Subcutaneous adipose tissue (tissue), 4 donors: Measurements from ENCODE around the gene GOLIM4. TPM values are rescaled to one million over a fixed set of nuclear protein-coding genes. Genes with fewer than 3 reads are reported as not detected.

Experiments used
- total RNA-seq, 4 donors: library from RNA; depleted of rRNA; stranded (reverse); fragments of >200 nt; gene quantifications; one replicate each; pipeline ENCODE4 v1.1.0, GENCODE V29; 2016
- TF ChIP-seq, protein P1 (sequence below): fragments of 450-650 bp; IDR thresholded peaks from one replicate; pipeline ENCODE4 v1.5.1; 2016; ENCODE audit warnings: low read depth, mild to moderate bottlenecking, control low read depth, antibody characterized with exemption, moderate library complexity

GOLIM4 gene
- total RNA-seq, 4 donors from 2014 or later: 23.0 to 33.9 (median 26.1) TPM

DNA sequence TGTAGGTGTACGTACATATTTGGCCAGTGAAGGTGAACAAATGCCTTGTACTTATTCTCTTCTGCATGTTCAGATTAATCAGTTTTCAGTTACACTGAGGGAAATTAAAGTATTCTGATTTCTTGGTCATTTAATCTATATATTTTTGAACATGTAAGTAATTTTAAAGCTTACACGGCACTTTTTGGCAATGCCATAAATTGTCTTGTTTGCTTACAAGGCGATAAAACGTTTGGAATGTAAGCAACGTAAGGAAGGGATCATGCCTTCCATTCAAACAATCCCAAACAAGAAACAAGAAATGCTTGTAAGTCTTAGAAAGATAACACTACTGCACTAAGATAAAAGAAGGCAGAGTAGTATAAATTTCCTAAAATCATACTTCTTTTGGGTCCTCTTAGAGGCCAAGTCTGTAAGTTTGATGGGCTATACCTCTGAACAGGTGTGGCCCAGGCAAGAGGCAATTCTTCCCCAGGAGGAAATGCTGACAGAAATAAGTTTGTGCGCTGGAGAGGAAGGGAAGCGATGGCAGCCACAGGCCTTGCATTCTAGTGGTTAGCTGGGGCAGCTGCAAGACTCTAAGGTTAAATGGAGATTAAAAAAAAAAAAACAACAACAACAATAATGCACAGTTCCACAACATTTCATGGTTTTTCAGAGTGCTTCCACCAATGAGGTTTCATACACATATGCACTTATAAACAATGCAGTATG lies 73.8 kb downstream of the GOLIM4 start:
- TF ChIP-seq, protein P1, sequence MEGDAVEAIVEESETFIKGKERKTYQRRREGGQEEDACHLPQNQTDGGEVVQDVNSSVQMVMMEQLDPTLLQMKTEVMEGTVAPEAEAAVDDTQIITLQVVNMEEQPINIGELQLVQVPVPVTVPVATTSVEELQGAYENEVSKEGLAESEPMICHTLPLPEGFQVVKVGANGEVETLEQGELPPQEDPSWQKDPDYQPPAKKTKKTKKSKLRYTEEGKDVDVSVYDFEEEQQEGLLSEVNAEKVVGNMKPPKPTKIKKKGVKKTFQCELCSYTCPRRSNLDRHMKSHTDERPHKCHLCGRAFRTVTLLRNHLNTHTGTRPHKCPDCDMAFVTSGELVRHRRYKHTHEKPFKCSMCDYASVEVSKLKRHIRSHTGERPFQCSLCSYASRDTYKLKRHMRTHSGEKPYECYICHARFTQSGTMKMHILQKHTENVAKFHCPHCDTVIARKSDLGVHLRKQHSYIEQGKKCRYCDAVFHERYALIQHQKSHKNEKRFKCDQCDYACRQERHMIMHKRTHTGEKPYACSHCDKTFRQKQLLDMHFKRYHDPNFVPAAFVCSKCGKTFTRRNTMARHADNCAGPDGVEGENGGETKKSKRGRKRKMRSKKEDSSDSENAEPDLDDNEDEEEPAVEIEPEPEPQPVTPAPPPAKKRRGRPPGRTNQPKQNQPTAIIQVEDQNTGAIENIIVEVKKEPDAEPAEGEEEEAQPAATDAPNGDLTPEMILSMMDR: no peak

DNA sequence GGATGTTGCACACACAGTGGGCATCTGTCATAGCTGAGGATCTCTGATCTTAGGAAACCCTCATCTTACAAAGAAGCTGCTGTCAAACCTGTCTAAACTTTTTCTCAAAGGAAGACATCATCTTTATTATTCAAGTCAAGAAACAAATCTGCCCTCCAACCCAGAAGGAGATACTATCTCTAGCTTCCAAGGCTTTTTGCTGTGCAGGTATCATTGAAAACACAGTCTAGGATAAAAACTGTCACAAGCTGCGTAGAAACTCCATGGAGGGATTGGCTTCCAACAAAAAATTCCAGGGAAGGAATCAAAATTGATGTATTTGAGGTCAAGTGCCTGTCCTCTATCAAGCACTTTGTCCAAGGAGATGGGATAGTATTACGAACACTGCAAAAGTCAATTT lies 89.1 kb downstream of the GOLIM4 start:
- TF ChIP-seq, protein P1: no peak

DNA sequence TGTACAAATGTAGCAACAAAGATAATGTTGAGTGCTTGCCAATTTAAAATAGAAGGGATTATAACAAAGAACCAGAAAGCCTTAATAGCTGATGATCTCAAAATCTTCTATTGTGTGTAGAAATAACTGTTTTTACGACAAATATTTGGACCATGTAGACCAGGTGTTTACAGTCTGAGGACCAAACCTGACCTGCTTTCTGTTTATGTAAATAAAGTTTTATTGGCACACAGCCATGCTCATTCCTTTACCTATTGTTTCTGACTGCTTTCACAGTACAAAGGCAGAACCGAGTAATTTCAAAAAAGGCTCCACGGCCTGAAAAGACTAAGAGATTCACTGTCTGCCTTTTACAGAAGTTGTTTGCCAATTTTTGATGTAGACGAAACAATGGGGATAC lies 91.8 kb downstream of the GOLIM4 start:
- TF ChIP-seq, protein P1: no peak

DNA sequence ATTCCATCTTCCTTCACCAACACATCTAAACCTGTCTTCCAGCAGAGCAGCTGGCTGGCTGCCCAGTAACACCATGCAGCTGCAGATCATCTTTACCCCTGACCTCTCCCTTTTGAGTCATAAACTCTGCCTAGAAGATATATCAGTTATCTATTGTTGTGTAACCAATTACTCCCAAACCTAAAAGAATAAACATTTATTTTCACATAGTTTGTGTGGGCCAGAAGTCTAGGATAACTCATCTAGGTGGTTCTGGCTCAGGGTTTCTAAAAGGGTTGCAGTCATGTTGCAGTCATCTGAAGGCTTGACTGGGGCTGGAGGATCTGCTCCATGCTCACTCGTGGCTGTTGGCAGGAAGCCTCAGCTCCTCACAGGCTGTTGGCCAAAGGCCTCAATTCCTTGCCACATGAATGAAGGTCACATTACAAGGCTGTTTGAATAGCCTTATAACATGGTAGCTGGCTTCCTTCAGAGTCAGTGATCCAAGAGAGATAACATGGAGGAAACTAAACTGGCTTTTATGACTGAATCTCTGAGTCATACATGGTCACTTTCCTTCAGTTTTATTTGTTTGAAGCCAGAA lies 92.8 kb downstream of the GOLIM4 start:
- TF ChIP-seq, protein P1: no peak

DNA sequence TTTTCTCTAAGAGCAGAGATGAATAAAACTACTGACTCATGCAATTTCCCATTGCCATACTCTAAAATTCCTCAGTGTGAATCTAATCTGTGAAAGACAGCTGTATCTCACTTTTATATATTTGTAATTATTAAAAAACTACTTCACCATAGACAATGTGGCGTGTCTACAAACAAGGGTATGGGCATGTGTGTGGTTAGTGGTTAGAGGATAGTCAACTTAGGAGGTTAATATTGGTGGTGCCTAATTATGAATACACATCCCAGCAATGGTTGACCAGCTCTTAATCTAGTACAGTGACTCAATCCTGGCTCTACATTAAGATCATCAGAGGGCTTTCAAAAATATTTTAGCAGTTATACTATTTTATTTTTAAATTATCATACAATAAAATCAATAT lies 94.5 kb downstream of the GOLIM4 start:
- TF ChIP-seq, protein P1: no peak

DNA sequence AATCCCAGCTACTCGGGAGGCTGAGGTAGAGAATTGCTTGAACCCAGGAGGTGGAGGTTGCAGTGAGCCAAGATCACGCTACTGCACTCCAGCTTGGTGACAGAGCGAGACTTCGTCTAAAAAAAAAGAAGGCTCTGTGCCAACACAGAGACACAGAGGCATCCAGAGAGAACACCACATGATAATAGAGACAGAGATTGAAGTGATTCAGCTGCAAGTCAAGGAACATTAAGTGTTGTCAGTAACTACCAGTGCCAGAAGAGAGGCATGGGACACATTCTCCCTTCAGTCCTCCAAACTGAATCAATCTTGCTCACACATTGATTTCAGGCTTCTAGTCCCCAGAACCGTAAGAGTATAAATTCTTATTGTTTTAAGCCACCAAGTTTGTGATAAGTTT lies 97.5 kb downstream of the GOLIM4 start:
- TF ChIP-seq, protein P1: no peak

DNA sequence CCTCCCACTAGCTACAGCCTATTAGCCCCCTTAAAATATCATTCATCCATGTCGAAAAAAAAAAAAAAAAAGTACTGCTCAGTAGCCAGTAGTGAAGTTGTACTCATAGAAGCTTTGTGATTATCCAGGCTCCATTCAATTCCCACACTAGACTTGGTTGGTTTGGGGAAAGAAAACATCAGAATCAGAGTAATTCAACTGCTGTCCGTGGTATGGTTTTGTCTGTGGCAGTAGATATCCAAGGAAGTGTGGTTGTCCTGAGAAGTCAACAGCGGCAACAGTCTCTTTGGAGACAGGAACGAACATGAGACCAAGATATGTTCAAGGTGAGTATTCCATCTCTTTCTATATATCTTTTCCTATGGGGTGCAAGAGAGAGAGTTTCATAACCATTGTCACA lies 99.2 kb downstream of the GOLIM4 start:
- TF ChIP-seq, protein P1: no peak
